NCI-H748 (cell line): ENCODE measurements around the gene SLC15A3.
A peak's percentile ranks its signal among the peaks of the same experiment; 100 is the strongest.

ENCODE experiments used
- DNase-seq: peaks from one replicate; lab custom pipeline; 2025; ENCODE audit not compliant: unreplicated experiment; lab: John Stamatoyannopoulos, UW

Gene SLC15A3

GRCh38 chr11:60895687-60896086, 56.3 kb downstream of the SLC15A3 start:
- no peak for DNase-seq

GRCh38 chr11:60891103-60891741, 60.8 kb downstream of the SLC15A3 start:
- no peak for DNase-seq

- DNase-seq: no peak
Observed at GRCh38 chr11:60890696-60891095, 61.3 kb downstream of the SLC15A3 start.

GRCh38 chr11:60889869-60890311, 62.1 kb downstream of the SLC15A3 start:
- DNase-seq: no peak

GRCh38 chr11:60887556-60887955, 64.4 kb downstream of the SLC15A3 start:
- DNase-seq: peak; percentile 75
